Karpas-422 (cell line): ENCODE measurements around the gene GLDN. TPM values are rescaled to one million over a fixed set of nuclear protein-coding genes. Genes with fewer than 3 reads are reported as not detected.
"Not testable (repeated sequence)": the region's sequence is repeated elsewhere in the genome, so short reads cannot be mapped to it uniquely, and the experiment has no call there.

Experiments
- DNase-seq: peaks from one replicate; pipeline ENCODE4 v3.0.0-alpha.2; 2015
- H2AFZ ChIP-seq: fragments of 200-600 bp; sonication (generic); 2 replicates; pipeline ENCODE4 v1.6.1; 2014; ENCODE audit warnings: antibody characterized with exemption, low read length, mixed read lengths
- H3K27ac ChIP-seq: fragments of 200-600 bp; sonication (generic); 2 replicates; pipeline ENCODE4 v1.5.1; 2014; ENCODE audit warnings: mild to moderate bottlenecking, low read length, moderate library complexity
- H3K27me3 ChIP-seq: fragments of 200-600 bp; sonication (generic); 2 replicates; pipeline ENCODE4 v1.6.1; 2014; ENCODE audit warnings: low read length, mixed read lengths
- H3K36me3 ChIP-seq: fragments of 200-600 bp; sonication (generic); 2 replicates; pipeline ENCODE4 v1.6.1; 2014; ENCODE audit warnings: low read length, mixed read lengths; ENCODE audit not compliant: insufficient read depth
- H3K4me1 ChIP-seq: fragments of 200-600 bp; sonication (generic); 2 replicates; pipeline ENCODE4 v1.6.1; 2014; ENCODE audit warnings: mild to moderate bottlenecking, low read length, mixed read lengths
- H3K4me2 ChIP-seq: fragments of 200-600 bp; sonication (generic); 2 replicates; pipeline ENCODE4 v1.6.1; 2014; ENCODE audit warnings: low read length, low read depth, mild to moderate bottlenecking; ENCODE audit not compliant: poor library complexity, severe bottlenecking
- H3K4me3 ChIP-seq: fragments of 200-600 bp; sonication (generic); 2 replicates; pipeline ENCODE4 v1.5.1; 2014; ENCODE audit warnings: mild to moderate bottlenecking, antibody characterized with exemption, low read length, mixed read lengths
- H3K79me2 ChIP-seq: fragments of 200-600 bp; sonication (generic); 2 replicates; pipeline ENCODE4 v1.6.1; 2014; ENCODE audit warnings: mild to moderate bottlenecking, low read length, mixed read lengths
- H3K9ac ChIP-seq: fragments of 200-600 bp; sonication (generic); 2 replicates; pipeline ENCODE4 v1.6.0; 2014; ENCODE audit warnings: low read length
- H3K9me2 ChIP-seq: fragments of 200-600 bp; sonication (generic), shearing (Covaris generic); replicated peaks from 2 replicates; pipeline ENCODE4 v1.6.0; 2014; ENCODE audit warnings: mild to moderate bottlenecking, low read length, moderate library complexity; ENCODE audit not compliant: insufficient read depth
- H3K9me3 ChIP-seq: fragments of 300-700, 200-600 bp; sonication (generic); 2 replicates; pipeline ENCODE4 v1.6.1; 2014; ENCODE audit warnings: low read length, mixed read lengths
- H4K20me1 ChIP-seq: fragments of 200-600 bp; sonication (generic); 2 replicates; pipeline ENCODE4 v1.6.1; 2014; ENCODE audit warnings: mild to moderate bottlenecking, antibody characterized with exemption, low read length, low read depth; ENCODE audit not compliant: insufficient read depth
- total RNA-seq: library from RNA; depleted of rRNA; stranded (reverse); fragments of >200 nt; shearing (Covaris generic); gene quantifications from 2 replicates; pipeline ENCODE4 v1.2.3, GENCODE V29; 2014; ENCODE audit warnings: low replicate concordance

The GLDN gene
- total RNA-seq, 1 experiment from 2014 or later: not detected

DNA sequence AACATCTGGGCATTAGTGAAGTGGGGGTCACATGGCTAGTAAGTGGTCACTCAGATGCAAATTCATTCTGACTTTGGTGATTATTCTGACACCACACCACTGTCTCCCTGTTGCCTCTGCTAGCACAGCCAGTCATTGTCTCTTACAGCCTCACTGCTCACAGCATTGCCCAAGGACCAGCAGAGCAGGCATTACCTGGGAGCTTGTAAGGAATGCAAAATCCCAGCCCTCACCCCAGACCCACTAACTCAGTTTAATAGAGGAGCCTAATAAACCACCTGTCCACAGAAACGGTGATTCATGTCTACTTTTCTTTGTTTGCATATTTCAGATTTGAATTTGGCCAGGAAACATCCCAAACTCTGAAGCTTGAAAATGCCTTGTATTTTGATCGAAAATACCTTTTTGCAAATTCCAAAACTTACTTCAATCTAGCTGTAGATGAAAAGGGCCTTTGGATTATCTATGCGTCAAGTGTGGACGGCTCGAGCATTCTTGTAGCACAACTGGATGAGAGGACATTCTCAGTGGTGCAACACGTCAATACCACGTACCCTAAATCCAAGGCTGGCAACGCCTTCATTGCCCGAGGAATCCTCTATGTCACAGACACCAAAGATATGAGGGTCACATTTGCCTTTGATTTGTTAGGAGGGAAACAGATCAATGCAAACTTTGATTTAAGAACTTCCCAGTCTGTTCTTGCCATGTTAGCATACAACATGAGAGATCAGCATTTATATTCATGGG is 62.7 kb downstream of the GLDN start:
- no peaks in the 10 kb centered on the region for H3K9me3 ChIP-seq
- H2AFZ ChIP-seq: no peak overlapping the region
- DNase-seq: no peak
- H3K9ac ChIP-seq: no peak overlapping the region
- no peak overlapping the region for H3K4me3 ChIP-seq
- H3K4me2 ChIP-seq: no peak overlapping the region
- H4K20me1 ChIP-seq: no peaks in the 10 kb centered on the region
- H3K4me1 ChIP-seq: no peaks in the 10 kb centered on the region
- no peaks in the 10 kb centered on the region for H3K9me2 ChIP-seq
- no peak overlapping the region for H3K27ac ChIP-seq
- H3K27me3 ChIP-seq: no peaks in the 10 kb centered on the region
- no peaks in the 10 kb centered on the region for H3K79me2 ChIP-seq
- no peaks in the 10 kb centered on the region for H3K36me3 ChIP-seq

DNA sequence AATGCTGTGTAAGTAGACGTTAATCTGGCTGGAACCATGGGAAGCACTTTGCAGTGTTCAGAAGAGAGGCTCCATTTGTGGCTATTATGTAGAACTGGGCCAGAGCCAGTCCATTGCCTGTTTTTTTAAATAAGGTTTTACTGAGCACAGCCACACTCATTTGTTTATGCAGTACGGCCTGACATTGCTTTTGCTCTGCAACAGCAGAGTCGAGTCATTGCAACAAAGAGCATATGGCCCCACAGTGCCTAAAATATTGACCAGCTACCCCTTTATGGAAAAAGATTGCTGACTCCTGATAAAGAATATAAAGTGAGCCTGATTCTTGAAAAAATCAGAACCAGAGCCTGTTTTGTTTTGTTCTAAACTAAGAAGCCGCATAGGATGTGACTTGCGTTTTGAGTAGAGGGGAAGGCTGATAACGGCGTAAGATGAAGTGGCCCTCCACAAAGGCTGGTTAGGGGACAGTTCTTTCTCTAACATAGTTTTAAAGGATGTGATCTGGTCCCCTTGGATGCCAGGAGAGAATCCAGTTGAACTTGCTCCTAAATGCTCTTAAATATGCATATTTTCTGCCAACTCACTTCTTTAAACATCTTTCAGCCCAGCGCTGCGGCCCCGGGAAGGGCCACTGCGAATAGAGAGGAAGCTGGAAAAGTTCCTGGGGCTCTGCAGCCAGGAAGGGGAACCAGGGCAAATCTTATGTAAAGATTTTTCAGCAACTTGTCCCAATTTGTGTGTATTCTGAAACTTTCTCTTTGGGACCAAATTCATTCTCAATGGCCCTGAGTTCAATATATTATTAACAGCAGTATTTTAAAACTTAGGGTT is 64.5 kb downstream of the GLDN start:
- H3K9me2 ChIP-seq: no peaks in the 10 kb centered on the region
- H3K4me3 ChIP-seq: no peak overlapping the region
- H3K4me2 ChIP-seq: no peak overlapping the region
- H3K9me3 ChIP-seq: no peaks in the 10 kb centered on the region
- H3K36me3 ChIP-seq: no peaks in the 10 kb centered on the region
- no peaks in the 10 kb centered on the region for H3K79me2 ChIP-seq
- no peak overlapping the region for H3K27ac ChIP-seq
- DNase-seq: no peak
- no peaks in the 10 kb centered on the region for H4K20me1 ChIP-seq
- no peak overlapping the region for H2AFZ ChIP-seq
- H3K27me3 ChIP-seq: no peaks in the 10 kb centered on the region
- H3K4me1 ChIP-seq: no peaks in the 10 kb centered on the region
- no peak overlapping the region for H3K9ac ChIP-seq

DNA sequence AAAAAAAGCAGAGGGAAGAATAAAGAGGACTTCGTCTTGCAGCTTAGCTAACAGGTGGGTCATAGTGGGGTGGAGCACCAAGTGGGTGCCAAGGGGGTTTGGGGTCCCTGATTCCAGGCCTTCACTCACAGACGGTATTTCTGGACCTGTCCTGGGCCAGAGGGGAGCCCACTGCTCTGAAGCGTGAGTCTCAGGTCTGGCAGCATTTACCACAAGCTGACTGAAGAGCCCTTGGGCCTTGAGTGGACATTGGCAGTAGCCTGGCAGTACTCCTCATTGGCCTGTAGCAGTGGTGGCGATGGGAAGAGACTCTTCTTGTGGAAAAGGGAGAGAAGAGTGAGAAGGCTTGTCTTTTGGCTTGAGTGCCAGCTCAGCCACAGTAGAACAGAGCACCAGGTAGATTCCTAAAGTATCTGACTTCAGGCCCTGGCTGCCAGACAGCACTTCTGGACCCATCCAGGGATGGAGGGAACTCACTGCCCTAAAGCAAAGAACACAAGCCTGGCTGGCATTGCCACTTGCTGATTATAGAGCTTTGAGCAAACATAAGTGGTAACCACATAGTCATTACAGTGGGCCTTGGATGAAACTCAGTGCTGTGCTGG is 72.9 kb downstream of the GLDN start:
- H3K36me3 ChIP-seq: no peaks in the 10 kb centered on the region
- no peaks in the 10 kb centered on the region for H3K79me2 ChIP-seq
- no peak overlapping the region for H3K27ac ChIP-seq
- no peak overlapping the region for H3K9ac ChIP-seq
- no peaks in the 10 kb centered on the region for H4K20me1 ChIP-seq
- DNase-seq: no peak
- no peak overlapping the region for H2AFZ ChIP-seq
- H3K4me2 ChIP-seq: no peak overlapping the region
- H3K9me3 ChIP-seq: no peaks in the 10 kb centered on the region
- no peak overlapping the region for H3K4me3 ChIP-seq
- H3K9me2 ChIP-seq: no peaks in the 10 kb centered on the region
- H3K4me1 ChIP-seq: no peaks in the 10 kb centered on the region
- no peaks in the 10 kb centered on the region for H3K27me3 ChIP-seq

DNA sequence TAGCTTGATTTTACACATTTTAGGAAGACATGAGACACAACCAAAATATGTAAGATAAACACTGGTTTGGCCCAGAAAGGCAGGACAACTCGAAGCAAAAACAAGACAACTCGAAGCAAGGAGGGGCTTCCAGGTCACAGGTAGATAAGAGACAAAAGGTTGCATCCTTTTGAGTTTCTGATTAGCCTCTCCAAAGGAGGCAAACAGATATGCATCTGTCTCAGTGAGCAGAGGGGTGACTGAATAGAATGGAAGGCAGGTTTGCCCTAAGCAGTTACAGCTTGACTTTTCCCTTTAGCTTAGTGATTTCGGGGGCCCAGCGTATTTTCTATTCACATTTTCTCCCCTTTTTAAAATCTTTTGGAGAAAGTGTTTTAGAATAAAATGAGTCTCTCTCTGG is 74.7 kb downstream of the GLDN start:
- Histone ChIP-seq H3K27me3 (no peaks in the 10 kb centered on the region), H3K4me3 (no peak overlapping the region), H3K36me3 (no peaks in the 10 kb centered on the region), H3K9me3 (no peaks in the 10 kb centered on the region), H3K27ac (no peak overlapping the region), H3K4me2 (no peak overlapping the region), H4K20me1 (no peaks in the 10 kb centered on the region), H3K9me2 (no peaks in the 10 kb centered on the region), H3K4me1 (no peaks in the 10 kb centered on the region), H2AFZ (no peak overlapping the region), H3K79me2 (no peaks in the 10 kb centered on the region), H3K9ac (no peak overlapping the region)
- no peak for DNase-seq

DNA sequence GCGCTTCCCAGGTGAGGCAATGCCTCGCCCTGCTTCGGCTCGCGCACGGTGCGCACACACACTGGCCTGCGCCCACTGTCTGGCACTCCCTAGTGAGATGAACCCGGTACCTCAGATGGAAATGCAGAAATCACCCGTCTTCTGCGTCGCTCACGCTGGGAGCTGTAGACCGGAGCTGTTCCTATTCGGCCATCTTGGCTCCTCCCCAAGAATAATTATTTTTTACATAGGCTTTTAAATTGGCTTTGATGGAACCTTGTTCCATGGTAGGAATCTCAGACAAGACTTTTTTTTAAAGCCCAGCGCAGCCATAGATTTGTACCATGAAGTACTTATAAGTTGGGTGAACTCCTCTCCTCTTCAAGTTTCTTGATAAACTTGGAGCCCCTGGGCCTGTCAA is 81.6 kb downstream of the GLDN start:
- H3K9me3 ChIP-seq, H3K27ac ChIP-seq, H3K4me3 ChIP-seq, H4K20me1 ChIP-seq, H3K4me1 ChIP-seq, H2AFZ ChIP-seq, H3K9ac ChIP-seq, DNase-seq, H3K9me2 ChIP-seq, H3K79me2 ChIP-seq, H3K4me2 ChIP-seq, H3K27me3 ChIP-seq, H3K36me3 ChIP-seq: not testable (repeated sequence)

DNA sequence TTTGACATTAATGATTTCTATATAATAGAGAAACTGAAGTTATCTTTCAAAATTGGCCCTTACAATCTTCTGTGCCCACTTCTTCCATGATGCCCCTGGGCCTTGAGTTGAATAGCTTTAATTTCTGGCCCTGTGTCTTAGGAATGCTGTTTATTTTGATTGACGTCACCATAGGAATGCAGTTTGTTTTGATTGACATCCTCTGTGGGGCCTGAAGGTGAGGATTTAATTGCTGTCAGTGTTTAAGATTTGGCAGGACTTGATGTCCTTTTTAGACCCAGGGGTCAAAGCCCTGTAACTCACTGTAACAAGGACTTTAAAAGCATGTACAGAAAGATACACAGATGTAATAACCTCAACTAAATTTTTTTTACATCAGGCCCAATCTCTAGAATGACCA is 83.3 kb downstream of the GLDN start:
- Histone ChIP-seq H3K27ac (no peak overlapping the region), H2AFZ (no peak overlapping the region), H3K36me3 (no peaks in the 10 kb centered on the region), H3K9ac (no peak overlapping the region), H3K4me3 (no peak overlapping the region), H3K4me2 (no peak overlapping the region), H3K27me3 (no peaks in the 10 kb centered on the region), H4K20me1 (no peaks in the 10 kb centered on the region), H3K4me1 (no peaks in the 10 kb centered on the region), H3K9me3 (no peaks in the 10 kb centered on the region), H3K9me2 (no peaks in the 10 kb centered on the region), H3K79me2 (no peaks in the 10 kb centered on the region)
- no peak for DNase-seq

DNA sequence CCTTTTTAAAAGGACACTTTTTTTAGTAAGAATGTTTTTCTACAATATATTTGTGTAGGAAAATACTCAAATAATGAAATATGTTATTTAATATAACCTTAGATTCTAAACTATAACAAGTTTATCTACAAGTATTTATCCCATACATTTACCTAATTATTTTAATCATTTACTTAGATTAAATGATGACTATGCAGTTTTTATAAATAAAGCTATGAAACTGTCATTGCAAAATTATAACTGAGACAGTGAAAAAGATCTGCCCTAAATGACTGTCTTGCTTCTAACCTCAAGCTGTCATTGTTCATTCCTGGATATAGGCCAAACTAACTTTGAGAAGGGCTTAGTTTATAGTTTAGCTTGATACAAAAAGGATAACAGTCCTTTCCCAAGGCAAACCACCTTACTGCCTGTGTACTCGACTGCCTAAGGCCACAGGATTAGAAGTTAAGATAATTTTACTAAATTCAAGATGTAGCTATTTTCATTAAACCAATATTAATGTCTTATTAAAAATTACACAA is 84.1 kb downstream of the GLDN start:
- H2AFZ ChIP-seq: no peak overlapping the region
- DNase-seq: no peak
- H3K4me3 ChIP-seq: no peak overlapping the region
- no peak overlapping the region for H3K4me2 ChIP-seq
- no peaks in the 10 kb centered on the region for H3K27me3 ChIP-seq
- H3K79me2 ChIP-seq: no peaks in the 10 kb centered on the region
- no peaks in the 10 kb centered on the region for H3K4me1 ChIP-seq
- H3K9me2 ChIP-seq: no peaks in the 10 kb centered on the region
- H3K36me3 ChIP-seq: no peaks in the 10 kb centered on the region
- no peak overlapping the region for H3K9ac ChIP-seq
- H3K9me3 ChIP-seq: no peaks in the 10 kb centered on the region
- no peaks in the 10 kb centered on the region for H4K20me1 ChIP-seq
- H3K27ac ChIP-seq: no peak overlapping the region

DNA sequence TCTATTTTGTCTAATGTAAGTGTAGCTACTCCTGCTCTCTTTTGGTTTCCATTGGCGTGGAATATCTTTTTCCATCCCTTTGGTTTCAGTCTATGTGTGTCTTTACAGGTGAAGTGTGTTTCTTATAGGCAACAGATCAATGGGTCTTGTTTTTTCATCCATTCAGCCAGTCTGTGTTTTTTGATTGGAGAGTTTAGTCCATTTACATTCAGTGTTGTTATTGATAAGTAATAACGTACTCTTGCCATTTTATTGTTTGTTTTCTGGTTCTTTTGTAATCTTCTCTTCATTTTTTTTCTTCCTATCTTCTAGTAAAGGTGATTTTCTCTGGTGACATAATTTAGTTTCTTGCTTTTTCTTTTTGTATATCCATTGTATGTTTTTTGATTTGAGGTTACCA is 97.1 kb downstream of the GLDN start:
- no peaks in the 10 kb centered on the region for H3K9me3 ChIP-seq
- no peaks in the 10 kb centered on the region for H3K36me3 ChIP-seq
- H2AFZ ChIP-seq: no peak overlapping the region
- H3K9me2 ChIP-seq: no peaks in the 10 kb centered on the region
- no peak overlapping the region for H3K4me3 ChIP-seq
- H3K27me3 ChIP-seq: no peaks in the 10 kb centered on the region
- no peak overlapping the region for H3K4me2 ChIP-seq
- H3K79me2 ChIP-seq: no peaks in the 10 kb centered on the region
- no peak for DNase-seq
- H3K27ac ChIP-seq: no peak overlapping the region
- H3K4me1 ChIP-seq: no peaks in the 10 kb centered on the region
- no peaks in the 10 kb centered on the region for H4K20me1 ChIP-seq
- H3K9ac ChIP-seq: no peak overlapping the region
